HEK293 (cell line): ENCODE measurements around the gene DUSP22.

ENCODE experiments used
- CTCF ChIA-PET: fragments of 350-600 bp; formaldehyde crosslinking; extraction: SDS; loops from one replicate; lab custom pipeline; 2021; ENCODE audit warnings: antibody characterized with exemption; lab: Yijun Ruan, JAX
- POLR2A ChIA-PET: fragments of 300-600 bp; formaldehyde crosslinking; extraction: SDS; loops from one replicate; lab custom pipeline; 2020; ENCODE audit warnings: antibody characterized with exemption, inconsistent platforms; lab: Yijun Ruan, JAX
- H3K27ac ChIP-seq: fragments of 200-500 bp; sonication (Bioruptor generic); 2 replicates; pipeline ENCODE4 v1.5.1; 2014; ENCODE audit warnings: low read depth, low read length, control low read depth, inconsistent platforms; ENCODE audit errors: extremely low read depth
- H3K36me3 ChIP-seq, 2 experiments: fragments of 200-500 bp in 1 of 2; sonication (Bioruptor generic) in 1 of 2; 1 replicate in 1 of 2; 2 replicates in 1 of 2; pipeline ENCODE4 v1.5.1; 2014 to 2017; ENCODE audit warnings: inconsistent platforms in 2 of 2, low read length in 2 of 2; ENCODE audit not compliant: control insufficient read depth in 2 of 2, insufficient read depth in 1 of 2
- H3K4me1 ChIP-seq: fragments of 200-500 bp; sonication (Bioruptor generic); 2 replicates; pipeline ENCODE4 v1.5.1; 2014; ENCODE audit warnings: mild to moderate bottlenecking, low read length, inconsistent platforms; ENCODE audit not compliant: control insufficient read depth, insufficient read depth
- H3K4me3 ChIP-seq: 2 replicates; pipeline ENCODE4 v1.5.1; 2011; ENCODE audit warnings: low read depth, mild to moderate bottlenecking, control low read depth, low read length, moderate library complexity
- H3K9me3 ChIP-seq: fragments of 200-500 bp; sonication (Bioruptor generic); 2 replicates; pipeline ENCODE4 v1.5.1; 2014; ENCODE audit warnings: low read depth, low read length, inconsistent platforms; ENCODE audit not compliant: control insufficient read depth, insufficient read depth
- EGR2 ChIP-seq: fragments of 450-650 bp; formaldehyde crosslinking; IDR thresholded peaks from 2 replicates; pipeline ENCODE4 v1.5.1; 2016; ENCODE audit warnings: low read depth, missing biosample characterization, missing genetic modification characterization
- TRIM28 ChIP-seq: IDR thresholded peaks from 2 replicates; pipeline ENCODE4 v1.6.1; 2011; ENCODE audit warnings: low read length, control low read depth, borderline replicate concordance
- YY1 ChIP-seq: fragments of 450-650 bp; formaldehyde crosslinking; IDR thresholded peaks from 2 replicates; pipeline ENCODE4 v1.5.1; 2018; ENCODE audit warnings: missing biosample characterization, missing genetic modification characterization
- ZNF16 ChIP-seq: fragments of 450-650 bp; formaldehyde crosslinking; IDR thresholded peaks from 2 replicates; pipeline ENCODE4 v1.5.1; 2016; ENCODE audit warnings: low read depth, missing biosample characterization, missing genetic modification characterization
- ZNF266 ChIP-seq: fragments of 450-650 bp; formaldehyde crosslinking; IDR thresholded peaks from 2 replicates; pipeline ENCODE4 v1.5.1; 2016; ENCODE audit warnings: missing biosample characterization, missing genetic modification characterization, low read depth
- ZNF521 ChIP-seq: fragments of 450-650 bp; formaldehyde crosslinking; IDR thresholded peaks from 2 replicates; pipeline ENCODE4 v1.5.1; 2017; ENCODE audit warnings: missing biosample characterization, mild to moderate bottlenecking, missing genetic modification characterization
- ZNF560 ChIP-seq: fragments of 450-650 bp; formaldehyde crosslinking; IDR thresholded peaks from 2 replicates; pipeline ENCODE4 v1.5.1; 2017; ENCODE audit warnings: missing biosample characterization, missing genetic modification characterization, borderline replicate concordance
- TF ChIP-seq, protein P1 (sequence below): fragments of 450-650 bp; formaldehyde crosslinking; IDR thresholded peaks from 2 replicates; pipeline ENCODE4 v1.5.1; 2017; ENCODE audit warnings: missing biosample characterization, missing genetic modification characterization
- TF ChIP-seq, protein P2 (sequence below): fragments of 450-650 bp; formaldehyde crosslinking; conservative IDR thresholded peaks from 2 replicates; pipeline ENCODE4 v1.5.1; 2016; ENCODE audit warnings: low read depth, missing biosample characterization, missing genetic modification characterization

Gene DUSP22

DNA sequence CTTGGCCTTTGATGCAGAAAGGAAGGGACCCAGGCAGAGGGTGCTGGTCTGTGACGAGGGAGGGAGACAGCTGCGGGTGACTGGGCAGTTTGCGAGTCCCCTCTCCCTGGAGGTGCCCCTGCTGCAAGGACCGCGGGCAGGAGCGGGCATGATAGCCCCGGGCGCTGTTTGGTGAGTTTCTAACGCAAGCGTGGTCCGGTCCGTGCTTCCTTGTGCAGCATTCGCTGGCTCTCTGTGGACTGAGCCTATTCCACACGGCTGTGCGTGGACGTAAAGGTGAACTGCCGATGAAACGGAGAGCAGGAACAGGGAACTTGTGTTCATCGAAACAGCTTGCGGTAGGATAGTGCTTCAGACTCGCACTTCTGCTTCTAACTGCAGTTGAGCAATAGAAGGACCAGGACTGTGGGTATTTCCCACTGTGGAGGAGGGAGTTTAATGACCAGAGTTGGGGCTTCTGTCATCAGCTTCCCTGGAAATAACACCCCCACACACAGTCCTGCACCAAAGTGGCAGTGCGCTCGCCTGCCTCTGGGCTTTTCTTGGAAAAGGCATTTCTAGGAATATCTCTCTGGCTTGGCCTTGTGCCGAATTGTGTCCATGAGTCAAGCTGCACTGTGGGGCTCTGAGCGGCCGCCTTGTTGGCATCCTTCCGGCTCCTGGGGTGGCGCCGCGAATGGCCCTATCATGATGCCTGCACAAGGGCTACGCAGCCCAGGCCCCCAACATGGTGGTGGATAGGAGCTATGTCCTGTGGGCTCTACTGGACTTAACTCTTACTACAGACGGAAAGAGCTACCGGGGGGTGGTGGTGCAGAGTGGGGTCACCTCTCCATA is 48.9 kb downstream of the DUSP22 start:
- Histone ChIP-seq H3K9me3 (no peaks in the 10 kb centered on the region), H3K4me3 (no peak overlapping the region), H3K36me3 (no peaks in the 10 kb centered on the region), H3K27ac (no peak overlapping the region), H3K4me1 (no peaks in the 10 kb centered on the region)
- POLR2A ChIA-PET: no interaction called here
- CTCF ChIA-PET: interaction anchor here (1.5 kb wide), 1 partner anchor 10 kb away, joined by 7 read pairs; no protein-coding TSS in a partner anchor
- TF ChIP-seq, protein P1, sequence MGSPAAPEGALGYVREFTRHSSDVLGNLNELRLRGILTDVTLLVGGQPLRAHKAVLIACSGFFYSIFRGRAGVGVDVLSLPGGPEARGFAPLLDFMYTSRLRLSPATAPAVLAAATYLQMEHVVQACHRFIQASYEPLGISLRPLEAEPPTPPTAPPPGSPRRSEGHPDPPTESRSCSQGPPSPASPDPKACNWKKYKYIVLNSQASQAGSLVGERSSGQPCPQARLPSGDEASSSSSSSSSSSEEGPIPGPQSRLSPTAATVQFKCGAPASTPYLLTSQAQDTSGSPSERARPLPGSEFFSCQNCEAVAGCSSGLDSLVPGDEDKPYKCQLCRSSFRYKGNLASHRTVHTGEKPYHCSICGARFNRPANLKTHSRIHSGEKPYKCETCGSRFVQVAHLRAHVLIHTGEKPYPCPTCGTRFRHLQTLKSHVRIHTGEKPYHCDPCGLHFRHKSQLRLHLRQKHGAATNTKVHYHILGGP (tag by site-specific recombination): peak; percentile 36; the same call in 1 of the 2 replicates
- no peak for TF ChIP-seq YY1 (tag by site-specific recombination)
- TF ChIP-seq EGR2: 0 out of 2 replicates have a peak, but pooled peaks have one; percentile 11

DNA sequence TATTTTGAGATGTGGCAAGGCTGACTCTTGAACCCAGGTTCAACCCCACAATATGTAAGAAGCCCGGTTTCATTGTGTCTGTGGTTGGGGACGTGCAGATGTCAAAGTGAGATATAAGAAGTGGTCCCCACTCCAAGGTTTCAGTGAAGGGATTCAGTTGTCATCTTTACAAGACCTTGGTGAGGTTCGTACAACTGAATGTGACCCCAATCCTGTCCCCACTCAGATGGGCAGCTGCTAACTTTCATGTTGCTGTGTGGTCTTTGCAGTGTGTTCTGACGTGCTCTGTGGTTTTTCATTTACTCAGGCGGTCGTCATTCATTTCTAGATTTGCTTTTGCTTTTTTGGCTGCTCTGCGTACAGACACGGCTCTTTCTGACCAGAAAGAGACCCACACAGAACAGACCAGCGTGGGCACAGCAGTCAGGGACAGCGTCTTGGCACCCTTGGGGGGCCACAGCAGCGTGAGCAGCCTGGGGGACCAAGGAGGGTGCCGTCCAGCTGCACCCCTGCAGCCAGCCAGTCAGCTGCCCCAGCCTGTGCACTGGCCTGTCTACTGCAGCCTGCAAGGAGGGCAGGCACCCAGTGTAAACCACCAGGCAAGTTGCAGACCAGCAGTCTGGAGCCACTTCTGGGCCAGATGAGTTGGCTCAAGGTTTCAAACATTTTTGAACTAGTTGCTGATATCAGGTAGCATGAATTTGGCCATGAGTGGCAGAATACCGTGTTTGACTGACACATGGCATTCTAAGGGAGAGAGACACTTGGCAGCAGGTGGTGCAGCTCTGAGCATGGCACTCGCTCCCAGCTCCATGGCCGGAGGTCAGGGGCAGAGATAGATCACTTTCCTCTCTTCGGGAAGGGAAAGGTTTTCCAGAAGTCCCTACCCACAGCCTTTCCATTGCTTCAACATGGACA is 49.9 kb downstream of the DUSP22 start:
- H3K4me3 ChIP-seq: no peak overlapping the region

DNA sequence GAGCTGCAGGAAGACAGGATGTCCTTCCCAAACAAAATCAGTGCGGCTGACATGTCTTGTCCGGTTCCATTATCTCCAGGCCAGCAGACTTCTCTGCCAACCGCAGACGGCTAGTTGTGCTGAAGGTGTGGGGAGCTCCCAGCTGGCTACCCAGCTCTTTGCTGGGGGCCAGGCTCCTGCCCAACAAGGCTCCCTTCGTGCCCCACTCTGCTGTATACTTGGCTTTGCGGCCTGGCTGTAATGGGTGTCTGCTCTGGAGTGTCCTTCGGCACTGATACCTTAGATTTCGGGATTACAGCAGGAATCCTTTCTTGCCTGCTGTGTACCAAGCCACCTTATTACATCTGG is 50.5 kb downstream of the DUSP22 start:
- TF ChIP-seq ZNF16: no peak
- 0 out of 2 replicates have a peak, but pooled peaks have one; percentile 14 for TF ChIP-seq ZNF560 (tag by site-specific recombination)
- H3K36me3 ChIP-seq: no peaks in the 10 kb centered on the region
- ChIA-PET CTCF (interaction anchor here (1.5 kb wide), 1 partner anchor 8 kb away, joined by 7 read pairs; no protein-coding TSS in a partner anchor), POLR2A (no interaction called here)
- H3K9me3 ChIP-seq: no peaks in the 10 kb centered on the region
- no peak overlapping the region for H3K27ac ChIP-seq
- H3K4me3 ChIP-seq: no peak overlapping the region
- no peaks in the 10 kb centered on the region for H3K4me1 ChIP-seq

More for the DNA sequence above, 49.9 kb downstream of the DUSP22 start:
- TF ChIP-seq ZNF266 (tag by site-specific recombination) (no peak), ZNF560 (tag by site-specific recombination) (no peak), TRIM28 (no peak), ZNF521 (no peak)
- TF ChIP-seq, protein P2, sequence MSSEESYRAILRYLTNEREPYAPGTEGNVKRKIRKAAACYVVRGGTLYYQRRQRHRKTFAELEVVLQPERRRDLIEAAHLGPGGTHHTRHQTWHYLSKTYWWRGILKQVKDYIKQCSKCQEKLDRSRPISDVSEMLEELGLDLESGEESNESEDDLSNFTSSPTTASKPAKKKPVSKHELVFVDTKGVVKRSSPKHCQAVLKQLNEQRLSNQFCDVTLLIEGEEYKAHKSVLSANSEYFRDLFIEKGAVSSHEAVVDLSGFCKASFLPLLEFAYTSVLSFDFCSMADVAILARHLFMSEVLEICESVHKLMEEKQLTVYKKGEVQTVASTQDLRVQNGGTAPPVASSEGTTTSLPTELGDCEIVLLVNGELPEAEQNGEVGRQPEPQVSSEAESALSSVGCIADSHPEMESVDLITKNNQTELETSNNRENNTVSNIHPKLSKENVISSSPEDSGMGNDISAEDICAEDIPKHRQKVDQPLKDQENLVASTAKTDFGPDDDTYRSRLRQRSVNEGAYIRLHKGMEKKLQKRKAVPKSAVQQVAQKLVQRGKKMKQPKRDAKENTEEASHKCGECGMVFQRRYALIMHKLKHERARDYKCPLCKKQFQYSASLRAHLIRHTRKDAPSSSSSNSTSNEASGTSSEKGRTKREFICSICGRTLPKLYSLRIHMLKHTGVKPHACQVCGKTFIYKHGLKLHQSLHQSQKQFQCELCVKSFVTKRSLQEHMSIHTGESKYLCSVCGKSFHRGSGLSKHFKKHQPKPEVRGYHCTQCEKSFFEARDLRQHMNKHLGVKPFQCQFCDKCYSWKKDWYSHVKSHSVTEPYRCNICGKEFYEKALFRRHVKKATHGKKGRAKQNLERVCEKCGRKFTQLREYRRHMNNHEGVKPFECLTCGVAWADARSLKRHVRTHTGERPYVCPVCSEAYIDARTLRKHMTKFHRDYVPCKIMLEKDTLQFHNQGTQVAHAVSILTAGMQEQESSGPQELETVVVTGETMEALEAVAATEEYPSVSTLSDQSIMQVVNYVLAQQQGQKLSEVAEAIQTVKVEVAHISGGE (tag by site-specific recombination): no peak
- Histone ChIP-seq H3K27ac (no peak overlapping the region), H3K9me3 (no peaks in the 10 kb centered on the region), H3K36me3 (no peaks in the 10 kb centered on the region), H3K4me1 (no peaks in the 10 kb centered on the region)
- CTCF ChIA-PET: interaction anchor here (1.5 kb wide), 1 partner anchor 9 kb away, joined by 7 read pairs; no protein-coding TSS in a partner anchor
- POLR2A ChIA-PET: no interaction called here
